BLaER1 (cell line): ENCODE measurements around the gene CELF5.

ENCODE experiments used
- H3K27ac ChIP-seq: shearing (Covaris generic); formaldehyde crosslinking; 2 replicates; pipeline ENCODE4 v1.8.1; 2022
- H3K27me3 ChIP-seq: shearing (Covaris generic); formaldehyde crosslinking; 2 replicates; pipeline ENCODE4 v1.8.1; 2022
- H3K36me3 ChIP-seq: shearing (Covaris generic); formaldehyde crosslinking; 2 replicates; pipeline ENCODE4 v1.8.1; 2022
- H3K4me1 ChIP-seq: shearing (Covaris generic); formaldehyde crosslinking; 2 replicates; pipeline ENCODE4 v1.8.1; 2022
- H3K4me2 ChIP-seq: shearing (Covaris generic); formaldehyde crosslinking; 2 replicates; pipeline ENCODE4 v1.8.1; 2022
- H3K4me3 ChIP-seq: shearing (Covaris generic); formaldehyde crosslinking; 2 replicates; pipeline ENCODE4 v1.8.1; 2022
- H3K9ac ChIP-seq: shearing (Covaris generic); formaldehyde crosslinking; 2 replicates; pipeline ENCODE4 v1.8.1; 2022
- H3K9me3 ChIP-seq: shearing (Covaris generic); formaldehyde crosslinking; 2 replicates; pipeline ENCODE4 v1.8.1; 2022
- H4K20me1 ChIP-seq: shearing (Covaris generic); formaldehyde crosslinking; 2 replicates; pipeline ENCODE4 v1.8.1; 2022
- Cebpa-rat ChIP-seq: shearing (Covaris generic); IDR thresholded peaks from 2 replicates; pipeline ENCODE4 v1.8.1; 2022

Gene CELF5

DNA sequence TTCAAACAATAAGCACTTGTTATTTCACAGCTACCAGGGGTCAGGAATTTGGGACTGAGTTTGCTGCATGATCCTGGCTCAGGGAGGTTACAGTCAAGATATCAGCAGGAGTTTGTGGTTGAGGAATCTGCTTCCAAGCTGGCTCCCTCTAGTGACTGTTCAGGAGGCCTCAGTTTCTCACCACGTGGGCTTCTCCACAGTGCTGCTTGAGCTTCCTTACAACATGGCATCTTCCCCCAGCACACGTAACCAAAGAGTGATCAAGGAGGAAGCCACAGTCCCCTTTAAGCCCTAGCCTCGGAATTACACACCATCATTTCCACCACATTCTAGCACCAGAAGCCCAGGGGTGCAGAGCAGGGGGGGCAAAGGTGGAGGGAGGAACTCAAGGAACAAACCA lies 28.8 kb downstream of the CELF5 start:
- no peak overlapping the region for H3K4me2 ChIP-seq
- H3K9ac ChIP-seq = no peak overlapping the region
- no peak overlapping the region for H3K27ac ChIP-seq
- no peaks in the 10 kb centered on the region; the same call in 1 of the 2 replicates for H4K20me1 ChIP-seq
- no peak for TF ChIP-seq Cebpa-rat
- H3K4me1 ChIP-seq = no peaks in the 10 kb centered on the region
- H3K4me3 ChIP-seq = no peak overlapping the region
- peaks cover 16% of the 10 kb centered on the region for H3K9me3 ChIP-seq
- H3K27me3 ChIP-seq = no peaks in the 10 kb centered on the region
- peaks cover 21% of the 10 kb centered on the region for H3K36me3 ChIP-seq

DNA sequence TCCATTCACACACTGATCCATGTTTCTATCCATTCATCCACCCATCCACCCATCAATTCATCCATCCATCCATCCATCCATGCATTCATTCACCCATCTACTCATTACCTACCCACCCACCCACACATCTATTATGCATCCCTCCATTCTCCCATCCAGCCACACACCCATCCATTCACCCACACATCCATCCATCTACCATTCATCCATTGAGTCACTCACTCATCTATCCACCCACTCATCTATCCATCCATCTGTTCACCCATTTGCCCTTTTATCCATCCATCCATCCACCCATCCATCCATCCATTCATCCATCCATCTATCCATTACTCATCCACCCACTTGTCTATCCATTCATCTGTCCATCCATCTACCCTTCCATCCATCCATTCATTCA lies 30.1 kb downstream of the CELF5 start:
- Histone ChIP-seq H3K9me3 (peaks cover 16% of the 10 kb centered on the region), H3K27me3 (no peaks in the 10 kb centered on the region), H3K9ac (no peak overlapping the region), H3K4me2 (no peak overlapping the region), H3K4me1 (no peaks in the 10 kb centered on the region), H4K20me1 (no peaks in the 10 kb centered on the region; the same call in 1 of the 2 replicates), H3K4me3 (no peak overlapping the region), H3K27ac (no peak overlapping the region), H3K36me3 (peaks cover 21% of the 10 kb centered on the region)
- no peak for TF ChIP-seq Cebpa-rat

DNA sequence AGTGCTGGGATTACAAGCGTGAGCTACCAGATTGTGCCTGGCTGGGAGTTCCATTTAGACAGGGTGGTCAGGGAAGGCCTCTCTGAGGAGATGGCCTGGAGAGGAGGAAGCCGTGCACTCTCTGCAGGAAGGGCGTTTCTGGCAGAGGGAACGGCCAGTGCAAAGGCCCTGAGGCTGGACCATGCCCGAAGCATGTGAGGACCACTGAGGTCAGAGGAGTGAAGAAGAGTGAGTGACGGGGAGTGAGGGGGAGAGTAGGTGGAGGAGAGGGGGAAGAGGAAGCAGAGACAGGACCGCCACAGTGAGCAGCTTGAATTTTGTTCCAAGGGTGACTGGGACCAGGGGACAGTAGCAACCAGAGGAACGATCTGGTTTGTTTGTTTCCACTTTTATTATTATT lies 32.6 kb downstream of the CELF5 start:
- no peak overlapping the region for H3K27ac ChIP-seq
- no peaks in the 10 kb centered on the region for H3K4me1 ChIP-seq
- H3K4me2 ChIP-seq = no peak overlapping the region
- peaks cover 20% of the 10 kb centered on the region for H3K36me3 ChIP-seq
- no peak overlapping the region for H3K4me3 ChIP-seq
- TF ChIP-seq Cebpa-rat = no peak
- peaks cover 13% of the 10 kb centered on the region for H3K9me3 ChIP-seq
- H3K9ac ChIP-seq = no peak overlapping the region
- H3K27me3 ChIP-seq = no peaks in the 10 kb centered on the region
- H4K20me1 ChIP-seq = no peaks in the 10 kb centered on the region; the same call in 1 of the 2 replicates

DNA sequence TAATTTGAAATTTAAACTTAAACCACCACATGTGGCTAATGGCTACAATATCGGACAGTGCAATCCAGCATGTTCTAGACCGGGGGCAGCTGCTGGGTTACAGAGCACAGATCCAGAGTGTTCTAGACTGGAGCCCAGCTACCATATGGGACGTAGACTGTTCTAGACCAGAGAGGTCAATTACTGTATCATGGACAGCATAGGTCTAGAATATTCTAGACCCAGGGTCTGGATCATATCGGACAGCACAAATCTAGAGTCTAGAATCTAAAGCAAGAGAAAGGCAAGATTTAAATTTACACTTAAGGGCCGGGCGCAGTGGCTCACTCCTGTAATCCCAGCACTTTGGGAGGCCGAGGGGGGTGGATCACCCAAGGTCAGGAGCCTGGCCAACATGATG lies 37.9 kb downstream of the CELF5 start:
- H3K9ac ChIP-seq = no peak overlapping the region
- no peak overlapping the region for H3K4me3 ChIP-seq
- no peaks in the 10 kb centered on the region for H3K27me3 ChIP-seq
- no peak overlapping the region for H3K4me2 ChIP-seq
- H4K20me1 ChIP-seq = no peaks in the 10 kb centered on the region
- no peak for TF ChIP-seq Cebpa-rat
- no peaks in the 10 kb centered on the region for H3K4me1 ChIP-seq
- H3K36me3 ChIP-seq = no peaks in the 10 kb centered on the region
- peaks cover 14% of the 10 kb centered on the region for H3K9me3 ChIP-seq
- H3K27ac ChIP-seq = no peak overlapping the region

DNA sequence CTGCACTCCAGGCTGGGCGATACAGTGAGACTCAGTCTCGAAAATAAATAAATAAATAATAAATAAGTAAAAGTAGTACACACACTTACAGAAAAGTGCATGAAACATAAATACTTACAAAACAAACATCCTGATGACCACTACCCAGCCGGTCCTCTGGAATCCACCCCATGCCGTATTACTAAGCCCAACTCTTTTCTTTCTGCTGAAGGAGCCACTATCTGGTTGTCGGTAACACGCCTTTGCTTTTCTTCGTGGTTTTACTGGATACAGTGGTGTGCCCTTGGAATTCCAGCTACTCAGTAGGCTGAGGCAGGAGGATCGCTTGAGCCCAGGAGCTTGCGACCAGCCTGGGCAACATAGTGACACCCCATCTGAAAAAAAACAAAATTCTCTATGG lies 39.4 kb downstream of the CELF5 start:
- TF ChIP-seq Cebpa-rat = no peak
- H3K4me1 ChIP-seq = no peaks in the 10 kb centered on the region
- peaks cover 14% of the 10 kb centered on the region for H3K9me3 ChIP-seq
- no peak overlapping the region for H3K9ac ChIP-seq
- H3K4me3 ChIP-seq = no peak overlapping the region
- H3K27me3 ChIP-seq = peaks cover 8% of the 10 kb centered on the region
- no peaks in the 10 kb centered on the region for H3K36me3 ChIP-seq
- H4K20me1 ChIP-seq = peaks cover 8% of the 10 kb centered on the region; the same call in 1 of the 2 replicates
- no peak overlapping the region for H3K27ac ChIP-seq
- H3K4me2 ChIP-seq = no peak overlapping the region

DNA sequence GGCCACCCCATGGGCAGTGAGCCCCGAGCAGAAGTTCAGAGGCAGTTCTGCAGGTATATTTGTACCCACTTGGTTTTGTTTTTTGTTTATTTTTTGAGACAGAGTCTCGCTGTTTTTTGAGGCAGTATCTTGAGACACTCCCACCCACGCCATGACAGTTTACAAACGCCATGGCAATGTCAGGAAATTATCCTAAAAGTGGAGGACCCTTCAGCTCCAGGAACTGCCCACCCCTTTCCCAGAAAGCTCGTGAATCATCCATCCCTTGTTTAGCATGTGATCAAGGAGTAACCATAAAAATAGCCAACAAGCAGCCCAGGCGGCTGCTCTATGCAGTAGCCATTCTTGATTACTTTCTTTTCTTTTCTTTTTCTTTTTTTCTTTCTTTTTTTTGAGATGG lies 41.0 kb downstream of the CELF5 start:
- Histone ChIP-seq H3K9ac (no peak overlapping the region), H3K36me3 (no peaks in the 10 kb centered on the region), H4K20me1 (peaks cover 24% of the 10 kb centered on the region), H3K4me2 (no peak overlapping the region), H3K27ac (no peak overlapping the region), H3K4me1 (peaks cover 1% of the 10 kb centered on the region; the same call in 1 of the 2 replicates), H3K4me3 (no peak overlapping the region), H3K9me3 (peaks cover 14% of the 10 kb centered on the region), H3K27me3 (peaks cover 24% of the 10 kb centered on the region)
- TF ChIP-seq Cebpa-rat = no peak

GRCh38 chr19:3266092-3266693 lies 41.7 kb downstream of the CELF5 start:
- Histone ChIP-seq H3K36me3 (no peaks in the 10 kb centered on the region), H3K4me1 (peaks cover 4% of the 10 kb centered on the region; the same call in 1 of the 2 replicates), H3K9me3 (peaks cover 14% of the 10 kb centered on the region), H3K9ac (no peak overlapping the region), H3K27me3 (peaks cover 31% of the 10 kb centered on the region), H3K27ac (no peak overlapping the region), H4K20me1 (peaks cover 27% of the 10 kb centered on the region), H3K4me3 (no peak overlapping the region), H3K4me2 (no peak overlapping the region)
- TF ChIP-seq Cebpa-rat = no peak

- no peak overlapping the region for H3K4me2 ChIP-seq
- H4K20me1 ChIP-seq = peaks cover 33% of the 10 kb centered on the region
- H3K4me1 ChIP-seq = peaks cover 4% of the 10 kb centered on the region; the same call in 1 of the 2 replicates
- no peaks in the 10 kb centered on the region for H3K36me3 ChIP-seq
- peaks cover 38% of the 10 kb centered on the region for H3K27me3 ChIP-seq
- H3K4me3 ChIP-seq = no peak overlapping the region
- H3K9me3 ChIP-seq = peaks cover 14% of the 10 kb centered on the region
- no peak for TF ChIP-seq Cebpa-rat
- no peak overlapping the region for H3K27ac ChIP-seq
- no peak overlapping the region for H3K9ac ChIP-seq
Observed at GRCh38 chr19:3266792-3267514, 42.5 kb downstream of the CELF5 start.

- peaks cover 7% of the 10 kb centered on the region for H3K4me1 ChIP-seq
- no peak for TF ChIP-seq Cebpa-rat
- no peaks in the 10 kb centered on the region for H3K36me3 ChIP-seq
- H3K9ac ChIP-seq = no peak overlapping the region
- no peak overlapping the region for H3K4me3 ChIP-seq
- peaks cover 41% of the 10 kb centered on the region for H4K20me1 ChIP-seq
- H3K4me2 ChIP-seq = no peak overlapping the region
- no peak overlapping the region for H3K27ac ChIP-seq
- peaks cover 49% of the 10 kb centered on the region for H3K27me3 ChIP-seq
- peaks cover 25% of the 10 kb centered on the region for H3K9me3 ChIP-seq
Observed at GRCh38 chr19:3268326-3268725, 43.9 kb downstream of the CELF5 start.

- Histone ChIP-seq H3K4me1 (peaks cover 12% of the 10 kb centered on the region), H3K27me3 (peaks cover 49% of the 10 kb centered on the region), H3K36me3 (no peaks in the 10 kb centered on the region), H3K4me2 (no peak overlapping the region), H3K9me3 (peaks cover 28% of the 10 kb centered on the region), H4K20me1 (peaks cover 41% of the 10 kb centered on the region), H3K9ac (no peak overlapping the region), H3K4me3 (no peak overlapping the region), H3K27ac (no peak overlapping the region)
- TF ChIP-seq Cebpa-rat = no peak
Observed at GRCh38 chr19:3268763-3269162, 44.3 kb downstream of the CELF5 start.
